ENCODE data around the gene DCXR. TPM values are rescaled to one million over a fixed set of nuclear protein-coding genes. Genes with fewer than 3 reads are reported as not detected.
A peak's percentile ranks its signal among the peaks of the same experiment; 100 is the strongest.

Gene DCXR
- polyA plus RNA-seq (2012; ENCODE audit: insufficient read depth, insufficient read length), result 207 TPM

DNA sequence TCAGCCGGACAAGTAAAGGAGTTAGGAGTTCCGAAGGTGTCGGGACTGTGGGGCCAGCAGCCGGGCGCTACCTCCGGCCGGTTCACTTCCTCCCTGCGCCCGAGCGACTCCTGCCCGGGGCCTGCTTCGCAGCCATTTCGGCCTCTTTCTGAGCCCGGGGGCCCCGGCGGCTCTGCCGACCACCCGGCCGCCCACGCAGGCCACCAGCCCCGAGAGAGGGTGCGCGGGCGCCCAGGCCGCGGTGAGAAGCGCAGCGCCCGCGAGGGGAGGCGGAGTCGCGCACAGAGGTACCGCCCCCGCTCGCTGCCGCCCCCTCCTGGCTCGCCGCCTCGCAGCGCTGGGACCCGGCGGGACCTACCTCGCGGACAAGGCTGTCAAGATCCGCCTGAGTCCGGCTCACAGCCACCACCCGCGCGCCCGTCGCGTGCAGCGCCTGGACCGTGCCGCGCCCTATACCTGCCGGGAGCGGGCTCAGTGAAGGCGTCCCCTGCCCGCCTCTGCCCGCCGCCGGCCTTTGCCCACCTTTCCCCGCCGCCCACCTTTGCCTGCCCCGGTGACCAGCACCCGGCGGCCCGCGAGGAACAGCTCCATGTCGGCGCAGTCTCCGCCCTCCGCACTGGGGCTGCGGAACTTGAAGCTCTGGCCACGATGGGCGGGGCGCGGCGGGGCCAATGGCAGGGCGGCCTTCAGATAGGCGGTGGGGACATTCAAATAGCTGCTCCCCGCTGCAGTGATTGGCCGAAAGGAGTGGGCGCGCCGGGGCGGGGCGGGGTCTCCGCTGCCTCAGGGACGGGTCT is at the start of gene DCXR:
TSS of gene DCXR (minus strand) at position 606 of the 797 bp plus-strand sequence. CDS start at position 591, 15 bp downstream.
- peak; percentile 91 for DNase-seq (ENCODE audit: low read depth, low spot score)
- H3K4me3 ChIP-seq (ENCODE audit: low read length), result peak within 1 kb of the TSS; percentile 75

DNA sequence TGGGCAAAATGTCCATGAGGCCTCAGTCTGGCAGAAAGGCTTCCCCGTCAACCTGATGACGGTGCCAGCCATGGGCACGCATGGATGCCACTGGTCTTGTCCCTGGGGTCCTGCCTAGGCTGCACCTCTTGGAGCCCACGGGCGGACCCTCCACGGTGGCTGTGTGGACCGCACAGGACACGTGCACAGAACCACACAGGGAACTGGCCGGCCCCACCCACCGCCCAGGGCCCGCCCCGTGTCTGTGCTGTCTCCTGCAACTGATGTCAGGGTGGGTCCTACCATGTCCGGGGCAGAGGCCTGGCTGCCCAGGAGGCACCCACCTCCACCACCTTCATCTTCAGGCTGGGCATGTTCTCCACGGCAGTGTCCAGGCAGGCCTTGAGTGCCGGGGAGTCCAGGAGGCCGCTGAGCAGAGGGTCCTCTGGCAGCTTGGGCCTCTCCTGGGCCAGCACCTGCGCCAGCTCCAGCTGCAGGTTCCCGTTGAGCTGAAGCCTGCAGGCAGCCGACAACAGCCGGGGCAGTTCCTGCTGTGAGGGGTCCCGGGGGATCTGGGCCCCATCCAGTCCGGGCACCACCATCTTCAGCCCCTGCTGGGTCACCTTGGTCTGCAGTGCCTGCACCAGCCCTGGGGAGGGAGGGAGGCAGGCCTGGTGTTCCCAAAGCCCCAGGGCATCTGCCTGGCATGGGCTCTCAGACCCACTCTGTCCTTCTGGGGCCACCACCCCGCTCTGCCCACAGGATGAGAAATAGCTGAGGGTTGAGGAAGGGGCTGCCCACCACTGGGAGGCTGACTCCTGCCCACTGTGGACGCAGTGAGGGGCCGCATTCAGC is 48.7 kb upstream of the DCXR start:
- no peak for DNase-seq (ENCODE audit: low read depth, low spot score)
- H3K4me3 ChIP-seq (ENCODE audit: low read length), result no peak overlapping the region

DNA sequence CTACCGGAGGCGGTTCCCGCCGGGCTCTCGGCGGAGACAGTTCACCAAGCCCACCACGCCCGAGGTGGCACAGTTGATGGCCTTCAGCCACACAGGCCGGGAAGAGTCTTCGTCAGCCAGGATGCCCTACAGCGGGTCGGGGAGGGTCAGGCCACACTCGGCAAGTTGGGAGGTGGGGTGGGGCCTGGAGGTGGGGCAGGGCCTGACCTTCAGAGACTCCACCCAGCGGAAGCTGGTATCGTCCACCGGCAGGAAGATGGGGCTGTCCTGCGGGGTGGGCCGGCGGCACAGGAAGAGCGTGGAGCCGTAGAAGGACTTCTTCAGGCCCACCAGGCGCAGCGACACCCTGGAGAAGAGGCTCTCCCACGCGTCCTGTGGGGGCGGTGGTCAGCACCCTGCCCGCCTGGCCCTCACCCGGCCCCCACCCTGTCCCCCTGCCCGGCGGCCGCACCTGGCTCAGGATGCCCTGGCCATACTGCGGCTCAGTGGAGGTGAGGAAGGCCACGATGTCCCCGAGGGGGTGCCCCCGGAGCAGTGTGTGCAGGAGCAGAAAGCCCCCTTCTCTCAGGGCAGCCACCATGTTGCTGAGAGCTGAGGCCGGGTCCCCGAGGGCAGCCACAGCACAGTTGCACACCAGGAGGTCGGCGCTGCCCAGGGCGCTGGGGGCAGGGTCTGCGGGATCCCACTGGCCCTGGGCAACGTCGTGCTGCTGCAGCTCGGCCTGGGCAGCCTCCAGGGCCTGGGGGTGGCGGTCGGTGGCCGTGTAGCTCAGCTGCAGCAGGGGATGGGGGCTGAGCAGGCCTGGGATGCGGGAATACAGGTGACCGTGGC is 47.7 kb upstream of the DCXR start:
- no peak overlapping the region for H3K4me3 ChIP-seq (ENCODE audit: low read length)
- no peak for DNase-seq (ENCODE audit: low read depth, low spot score)

DNA sequence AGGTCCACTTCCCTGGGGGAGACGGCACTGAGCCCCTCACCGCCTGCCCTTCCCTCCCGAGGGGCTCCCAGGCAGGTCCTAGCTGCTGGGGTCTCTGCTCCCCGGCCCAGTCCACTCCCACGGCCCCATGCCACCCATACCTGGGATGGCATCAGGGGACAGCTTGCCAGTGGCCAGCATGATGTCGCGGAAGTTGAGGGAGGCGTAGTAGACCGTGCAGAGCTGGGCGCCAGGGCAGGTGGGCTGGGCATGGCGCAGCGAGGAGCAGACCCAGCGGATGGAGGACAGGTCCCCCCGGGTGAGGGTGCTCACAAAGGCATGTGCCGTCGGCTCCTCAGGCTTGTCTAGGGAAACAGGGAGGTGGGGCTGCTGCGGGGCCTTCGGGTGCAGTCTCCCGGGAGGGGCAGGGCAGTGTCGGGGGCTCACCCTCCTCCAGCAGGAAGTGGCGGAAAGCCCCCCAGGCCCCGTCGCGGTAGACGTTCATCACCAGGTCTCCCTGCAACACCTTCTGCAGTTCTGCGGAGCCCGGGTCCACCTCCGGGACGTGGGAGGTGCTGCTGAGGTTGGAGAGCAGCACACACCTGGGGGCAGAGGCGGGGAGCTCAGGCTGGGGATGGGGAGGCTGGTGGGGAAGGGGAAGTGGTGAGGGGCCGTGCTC is 47.0 kb upstream of the DCXR start:
- no peak for DNase-seq (ENCODE audit: low read depth, low spot score)
- H3K4me3 ChIP-seq (ENCODE audit: low read length), result no peak overlapping the region

DNA sequence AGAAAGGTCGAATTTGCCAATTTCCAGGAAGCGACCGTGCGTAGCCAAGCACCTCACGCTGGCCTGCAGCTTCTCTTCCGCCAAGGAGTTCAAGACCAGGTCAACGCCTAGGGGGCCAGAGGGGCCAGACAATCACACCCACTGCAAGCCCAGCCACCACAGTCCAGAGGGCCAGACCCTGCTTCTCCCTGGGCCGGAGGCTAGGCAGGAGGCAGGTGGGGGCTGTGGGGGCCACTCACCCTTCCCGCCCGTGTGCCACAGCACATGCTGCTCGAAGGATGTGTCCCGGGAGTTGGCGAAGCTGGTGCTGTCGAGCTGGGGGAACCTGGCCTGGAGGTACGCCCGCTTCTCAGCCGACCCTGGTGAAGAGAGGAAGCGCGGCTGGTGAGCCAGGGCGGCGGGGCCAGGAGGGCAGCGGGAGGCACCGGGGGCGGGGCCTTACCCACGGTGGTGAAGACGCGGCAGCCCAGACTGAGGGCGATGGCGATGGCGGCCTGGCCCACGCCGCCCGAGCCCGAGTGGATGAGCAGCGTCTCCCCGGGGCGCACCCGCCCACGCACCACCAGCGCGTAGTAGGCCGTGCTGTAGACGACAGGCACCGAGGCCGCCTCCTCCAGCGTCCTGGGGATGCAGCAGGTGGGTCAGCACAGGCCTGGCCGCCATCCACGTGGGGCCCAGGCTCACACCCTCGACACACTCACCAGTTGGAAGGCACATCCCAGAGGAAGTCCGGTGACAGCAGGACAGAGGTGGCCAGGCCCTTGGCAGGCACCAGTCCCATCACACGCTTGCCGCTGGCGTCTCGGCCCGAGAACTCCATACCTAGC is 46.2 kb upstream of the DCXR start:
- no peak for DNase-seq (ENCODE audit: low read depth, low spot score)
- H3K4me3 ChIP-seq (ENCODE audit: low read length), result no peak overlapping the region

DNA sequence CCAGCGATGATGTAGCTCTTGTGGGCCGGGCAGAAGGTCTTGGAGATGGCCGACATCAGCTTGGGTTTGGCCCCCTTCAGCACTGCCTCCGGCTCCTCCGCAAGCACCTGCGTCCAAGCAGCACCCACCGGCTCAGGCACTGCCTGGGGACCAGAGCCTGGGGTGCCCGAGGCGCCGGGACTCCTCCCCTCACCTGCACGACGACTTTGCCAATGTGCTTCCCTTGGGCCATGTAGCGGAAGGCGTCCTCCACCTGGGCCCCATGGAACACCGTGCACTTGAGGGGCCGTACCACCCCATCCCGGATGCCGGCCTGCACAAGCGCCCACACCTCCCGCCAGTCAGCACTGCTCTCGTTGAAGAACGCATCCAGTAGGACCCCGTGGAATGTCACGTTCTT is 45.5 kb upstream of the DCXR start:
- DNase-seq (ENCODE audit: low read depth, low spot score), result no peak
- H3K4me3 ChIP-seq (ENCODE audit: low read length), result no peak overlapping the region

DNA sequence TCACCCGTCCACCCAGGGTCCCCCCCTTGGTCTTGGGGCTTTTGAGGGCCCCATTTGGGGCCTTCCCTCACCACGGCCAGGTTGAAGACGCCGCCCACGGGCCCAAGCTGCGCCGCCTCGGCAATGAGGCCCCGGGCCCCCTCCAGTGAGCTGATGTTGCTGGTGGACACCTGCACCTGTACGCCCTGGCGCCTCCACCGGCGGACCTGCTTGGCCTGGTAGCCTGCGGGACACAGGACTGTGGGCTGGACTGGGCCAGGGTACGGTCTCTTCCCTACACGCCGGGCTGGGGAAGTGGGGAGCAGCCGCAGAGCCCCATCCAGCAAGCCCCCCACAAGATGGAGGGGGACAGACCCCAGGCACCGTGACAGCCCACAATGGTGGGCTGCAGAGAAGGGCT is 45.0 kb upstream of the DCXR start:
- DNase-seq (ENCODE audit: low read depth, low spot score), result no peak

DNA sequence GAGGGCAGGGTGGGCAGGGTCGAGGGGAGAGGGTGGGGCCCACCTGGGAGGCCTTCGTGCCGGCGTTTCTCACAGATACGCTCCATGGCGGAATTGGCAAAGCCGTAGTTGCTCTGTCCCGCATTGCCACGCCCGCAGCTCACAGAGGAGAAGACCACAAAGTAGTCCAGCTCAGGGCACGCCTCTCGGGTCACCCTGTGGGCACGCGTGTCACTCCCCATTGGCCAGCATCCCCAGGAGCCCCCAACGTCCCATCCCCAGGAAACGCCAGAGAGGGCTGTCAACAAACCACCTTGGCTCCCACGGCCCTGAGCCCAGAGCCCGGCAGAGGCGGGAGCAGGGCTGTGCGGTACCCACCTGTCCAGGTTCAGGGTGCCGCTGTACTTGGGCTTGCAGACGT is 44.5 kb upstream of the DCXR start:
- H3K4me3 ChIP-seq (ENCODE audit: low read length), result no peak overlapping the region
- DNase-seq (ENCODE audit: low read depth, low spot score), result no peak

More for the DNA sequence above, 45.0 kb upstream of the DCXR start:
- H3K4me3 ChIP-seq (ENCODE audit: low read length), result no peak overlapping the region

DNA sequence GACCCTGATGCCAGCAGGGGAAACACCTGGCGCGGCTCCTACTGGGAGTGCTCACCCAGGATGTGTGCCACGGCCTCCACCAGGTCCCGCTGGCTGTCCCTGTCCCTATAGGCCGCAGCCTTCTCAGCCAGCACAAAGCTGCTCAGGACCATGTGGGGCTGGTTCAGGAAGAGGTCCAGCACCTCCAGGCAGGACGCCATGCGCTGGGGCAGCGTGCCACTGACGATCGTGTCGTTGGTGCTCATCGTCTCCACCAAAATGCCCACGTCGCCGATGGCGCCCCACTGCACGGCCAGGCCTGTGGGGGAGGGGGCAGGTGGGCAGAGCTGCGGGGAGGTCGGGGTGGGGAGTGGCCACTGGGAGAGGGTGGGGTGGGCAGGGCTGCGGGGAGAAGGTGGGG is 44.0 kb upstream of the DCXR start:
- H3K4me3 ChIP-seq (ENCODE audit: low read length), result no peak overlapping the region
- DNase-seq (ENCODE audit: low read depth, low spot score), result no peak

DNA sequence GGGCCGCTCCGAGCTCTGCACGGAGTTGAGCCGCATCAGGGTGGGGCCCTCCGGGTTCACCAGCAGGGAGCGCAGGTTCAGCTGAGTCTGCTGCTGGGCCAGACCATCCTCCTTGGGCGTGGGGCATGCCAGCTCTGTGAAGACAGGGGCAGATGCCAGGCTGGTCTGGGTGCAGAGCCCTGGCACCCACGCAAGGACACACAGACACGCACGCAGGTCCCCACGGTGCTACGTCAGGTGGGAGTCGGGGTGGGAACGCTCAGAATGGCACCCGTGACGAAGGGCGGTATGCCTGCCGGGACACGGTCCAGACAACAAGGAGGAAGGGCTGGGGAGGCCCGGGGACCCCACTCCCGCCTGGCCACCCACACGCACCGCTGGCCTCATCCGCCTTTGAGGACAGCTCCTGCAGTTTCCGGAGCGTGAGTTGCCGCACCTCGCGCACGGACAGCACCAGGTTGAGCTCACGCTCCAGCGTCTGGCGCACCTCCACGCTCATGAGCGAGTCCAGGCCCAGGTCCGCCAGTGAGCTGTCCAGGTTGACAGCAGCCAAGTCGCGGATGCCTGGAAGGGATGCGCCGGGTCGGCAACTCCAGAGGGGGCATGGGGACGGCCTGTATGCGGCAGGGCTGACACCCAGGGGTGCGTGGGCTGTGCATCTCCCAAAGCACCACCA is 43.4 kb upstream of the DCXR start:
- H3K4me3 ChIP-seq (ENCODE audit: low read length), result no peak overlapping the region
- DNase-seq (ENCODE audit: low read depth, low spot score), result no peak

DNA sequence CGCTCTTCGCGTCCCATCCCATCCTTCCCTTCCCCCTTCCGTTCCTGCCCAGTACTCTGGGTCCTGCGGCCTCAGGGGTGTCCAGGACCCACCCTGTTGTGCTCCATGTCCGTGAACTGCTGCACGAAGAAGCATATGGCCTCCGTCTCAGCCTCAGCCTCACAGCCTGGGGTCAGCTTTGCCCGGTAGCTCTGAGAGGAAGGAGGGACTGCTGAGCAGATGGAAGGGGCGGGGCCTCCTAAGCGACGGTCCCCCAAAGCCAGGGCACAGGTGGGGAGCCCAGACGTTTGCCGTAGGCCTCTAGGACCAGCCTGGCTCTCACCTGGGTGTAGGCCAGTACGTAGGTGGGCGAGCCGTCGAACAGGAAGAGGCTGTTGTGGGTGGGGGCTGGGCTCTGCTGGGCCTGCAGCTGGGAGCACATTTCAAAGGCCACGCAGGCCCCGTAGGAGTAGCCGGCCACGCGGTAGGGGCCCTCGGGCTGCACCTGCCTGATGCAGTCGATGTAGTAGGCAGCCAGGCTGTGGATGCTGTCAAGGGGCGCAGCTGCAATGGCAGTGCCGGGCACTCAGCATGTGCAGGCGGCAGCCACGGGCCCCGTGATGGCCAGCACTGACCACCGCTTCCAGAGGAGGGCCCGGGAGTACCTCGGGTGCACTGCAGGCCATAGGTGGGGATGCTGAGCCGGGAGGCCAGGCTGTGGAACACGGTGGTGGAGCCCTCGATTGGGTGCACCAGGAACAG is 42.7 kb upstream of the DCXR start:
- no peak for DNase-seq (ENCODE audit: low read depth, low spot score)
- H3K4me3 ChIP-seq (ENCODE audit: low read length), result no peak overlapping the region

DNA sequence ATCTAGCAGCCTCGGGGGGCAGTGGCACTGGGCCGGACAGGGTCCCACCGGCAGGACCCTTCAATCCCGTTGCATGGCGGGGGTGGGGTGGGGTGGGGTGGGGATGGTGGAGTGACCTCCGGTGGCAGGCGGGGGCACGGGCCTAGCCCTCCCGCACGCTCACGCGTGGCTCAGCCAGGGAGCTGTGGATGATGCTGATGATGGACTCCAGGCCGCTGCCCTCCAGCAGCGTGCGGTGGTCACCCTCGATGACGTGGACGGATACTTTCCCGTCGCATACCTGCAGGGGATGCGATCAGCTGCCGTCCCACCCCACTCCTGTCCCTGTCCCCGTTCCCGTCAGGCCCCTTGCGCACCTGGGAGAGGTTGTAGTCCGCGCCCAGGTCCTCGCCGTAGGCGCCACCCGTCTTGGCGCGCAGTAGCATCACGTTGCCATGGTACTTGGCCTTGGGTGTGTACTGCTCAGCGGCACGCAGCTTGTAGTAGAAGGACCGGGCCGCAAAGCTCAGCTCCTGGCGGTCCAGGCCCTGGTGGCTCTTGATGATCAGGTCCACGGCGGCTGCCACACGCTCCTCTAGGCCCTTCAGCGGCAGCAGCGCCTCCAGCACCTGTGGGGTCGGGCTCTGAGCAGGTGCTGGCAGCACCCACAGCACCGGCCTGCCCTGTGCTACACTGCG is 41.6 kb upstream of the DCXR start:
- DNase-seq (ENCODE audit: low read depth, low spot score), result no peak
- H3K4me3 ChIP-seq (ENCODE audit: low read length), result no peak overlapping the region

DNA sequence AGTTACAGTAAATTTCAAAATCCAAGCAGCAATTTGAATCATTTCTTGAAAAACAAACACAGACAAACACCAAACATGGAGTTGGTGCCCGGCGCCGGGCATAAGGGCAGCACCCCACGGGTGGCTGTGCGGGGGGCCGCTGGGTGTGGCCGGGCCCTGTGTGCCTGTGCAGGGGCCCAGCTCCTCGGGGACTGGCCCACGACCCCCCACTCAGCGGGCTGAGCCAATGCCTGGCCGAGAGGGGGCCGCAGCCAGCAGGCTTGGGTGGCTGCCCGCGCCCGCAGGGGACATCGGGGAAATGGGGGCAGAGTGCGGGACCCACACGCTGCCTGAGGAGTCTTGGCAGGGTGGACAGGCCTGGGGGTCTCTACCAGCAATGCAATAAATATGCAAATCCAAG is 40.9 kb upstream of the DCXR start:
- H3K4me3 ChIP-seq (ENCODE audit: low read length), result no peak overlapping the region
- DNase-seq (ENCODE audit: low read depth, low spot score), result no peak

DNA sequence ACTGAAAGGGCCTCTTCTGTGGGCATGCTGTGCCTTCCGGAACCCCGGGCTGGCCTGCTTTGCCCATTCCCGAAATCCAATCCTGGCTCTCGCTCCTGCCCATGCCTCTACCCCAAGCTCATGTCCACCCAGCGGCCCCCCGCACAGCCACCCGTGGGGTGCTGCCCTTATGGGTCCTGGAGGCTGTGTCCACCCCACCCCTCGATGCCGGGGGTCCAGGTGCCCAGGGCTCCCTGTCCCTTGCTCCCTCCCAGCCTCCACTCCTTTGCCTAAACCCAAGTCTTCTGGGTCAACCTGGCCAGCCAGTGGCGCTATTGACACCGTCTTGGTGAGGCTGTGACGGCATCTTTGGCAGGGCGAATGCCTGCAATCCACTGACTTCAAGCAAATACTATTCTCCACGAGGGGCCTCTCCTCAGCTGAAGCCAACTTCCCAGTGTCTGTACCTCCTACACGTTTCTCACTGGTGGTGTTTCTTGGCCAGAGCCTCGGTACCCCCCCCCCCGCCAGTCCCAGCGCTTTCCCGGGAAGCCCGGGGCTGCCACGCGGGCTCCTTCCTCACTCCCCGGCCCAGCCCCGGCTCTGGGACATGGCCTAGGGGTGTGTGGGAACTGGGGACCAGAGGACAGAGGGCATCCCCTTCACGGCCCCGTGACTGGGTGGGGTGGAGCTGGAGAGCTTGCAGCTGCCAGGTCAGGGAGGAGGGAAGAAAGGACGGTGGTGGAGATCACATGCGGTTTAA is 40.3 kb upstream of the DCXR start:
- DNase-seq (ENCODE audit: low read depth, low spot score), result no peak
- H3K4me3 ChIP-seq (ENCODE audit: low read length), result no peak overlapping the region

DNA sequence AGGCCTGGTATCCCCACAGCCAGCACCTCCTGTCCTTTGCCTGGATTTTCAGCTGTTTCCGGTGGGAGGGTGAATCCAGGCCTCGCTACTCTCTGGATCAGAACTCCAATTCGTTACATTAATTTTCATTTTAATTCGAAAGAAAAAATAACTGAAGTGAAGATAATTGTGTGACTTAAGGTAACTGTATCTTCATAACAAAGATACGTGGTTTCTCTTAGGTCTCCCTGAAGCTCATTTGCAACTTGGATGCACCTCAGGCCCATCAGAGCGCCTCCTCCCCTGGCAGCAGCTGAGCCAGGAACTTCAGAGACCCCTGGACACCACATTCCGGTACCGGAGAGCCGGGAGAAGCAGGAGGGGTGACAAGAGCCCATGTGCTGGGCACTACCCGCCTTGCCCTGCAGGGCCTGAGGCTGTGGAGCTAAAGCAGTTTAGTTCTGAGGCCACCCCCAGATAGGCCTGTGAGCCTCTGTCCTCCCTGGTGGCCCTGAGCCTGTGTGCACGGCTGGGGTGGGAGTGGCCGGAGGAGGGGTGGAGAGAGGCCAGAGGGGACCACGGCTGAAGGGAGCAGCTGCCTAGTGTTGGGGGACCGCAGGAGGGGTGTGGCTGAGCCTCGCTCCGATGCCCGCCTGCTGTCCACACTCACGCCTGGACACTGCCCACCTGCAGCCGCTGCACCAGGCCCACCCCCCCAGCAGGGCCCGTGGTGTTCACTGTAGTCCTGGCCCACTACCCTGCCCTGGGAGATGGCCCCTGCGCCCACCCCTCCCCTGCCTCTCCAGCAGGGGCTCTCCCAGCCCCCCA is 39.5 kb upstream of the DCXR start:
- DNase-seq (ENCODE audit: low read depth, low spot score), result no peak
- H3K4me3 ChIP-seq (ENCODE audit: low read length), result no peak overlapping the region

Data from Jurkat, Clone E6-1 (cell line).